SH-SY5Y (cell line): ENCODE results near the gene ANLN.

ENCODE experiments used
- GATA2 ChIP-seq: IDR thresholded peaks from 2 replicates; pipeline ENCODE4 v1.6.1; 2011; ENCODE audit warnings: mild to moderate bottlenecking, low read depth, low read length
- GATA3 ChIP-seq: IDR thresholded peaks from 2 replicates; pipeline ENCODE4 v1.6.1; 2011; ENCODE audit warnings: low read depth, mild to moderate bottlenecking, low read length, moderate library complexity

GRCh38 chr7:36496576-36496975 lies 106.9 kb downstream of the ANLN start:
- TF ChIP-seq GATA2 (no peak), GATA3 (no peak)
